GM21515 (cell line): ENCODE measurements around the gene DIP2C.

Source experiments
- ATAC-seq: cut with Tn5 transposase; IDR thresholded peaks from one replicate; pipeline ENCODE4 v1.9.1; 2021; ENCODE audit not compliant: unreplicated experiment

DIP2C gene

GRCh38 chr10:228366-228765, 461.1 kb downstream of the DIP2C start:
- no peak for ATAC-seq

- ATAC-seq, result no peak
Observed at GRCh38 chr10:227014-227413, 462.5 kb downstream of the DIP2C start.

GRCh38 chr10:226018-226417, 463.4 kb downstream of the DIP2C start:
- ATAC-seq, result no peak

GRCh38 chr10:224571-224970, 464.9 kb downstream of the DIP2C start:
- ATAC-seq, result no peak
